ENCODE results near the gene WHRN. TPM values are rescaled to one million over a fixed set of nuclear protein-coding genes. Genes with fewer than 3 reads are reported as not detected.

WHRN gene
- total RNA-seq, 1 donor from 2014 or later = 11.9 TPM

DNA sequence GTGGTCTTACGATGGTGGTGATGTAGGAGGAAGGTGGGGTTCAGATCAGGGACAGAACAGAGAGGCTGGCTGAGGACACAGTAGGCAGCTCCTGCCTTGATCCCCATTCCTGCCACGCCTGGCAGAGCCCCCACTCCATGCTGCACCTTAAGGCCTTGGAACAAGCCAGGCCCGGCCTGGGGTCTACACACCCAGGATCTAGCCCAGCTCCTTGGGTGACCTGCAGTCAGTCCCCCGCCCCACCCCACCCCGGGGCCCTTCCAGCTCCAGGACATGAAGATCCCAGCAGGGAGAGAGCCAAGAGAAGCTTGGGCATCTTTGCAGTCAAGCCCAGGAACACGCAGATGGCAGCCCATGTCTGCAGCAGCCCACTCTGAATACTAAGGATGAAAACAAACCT lies 34.7 kb downstream of the WHRN start:
- no peak for DNase-seq (ENCODE audit: low spot score, unreplicated experiment)
- Mint-ChIP-seq H3K9me3 (ENCODE audit: low read depth) (no peaks in the 10 kb centered on the region), H3K27ac (no peak overlapping the region), H3K4me3 (ENCODE audit: low read depth) (no peak overlapping the region), H3K4me1 (ENCODE audit: low read depth) (no peaks in the 10 kb centered on the region), H3K36me3 (ENCODE audit: insufficient read depth) (peaks cover 1% of the 10 kb centered on the region), H3K27me3 (no peaks in the 10 kb centered on the region)
- TF ChIP-seq, protein P1, sequence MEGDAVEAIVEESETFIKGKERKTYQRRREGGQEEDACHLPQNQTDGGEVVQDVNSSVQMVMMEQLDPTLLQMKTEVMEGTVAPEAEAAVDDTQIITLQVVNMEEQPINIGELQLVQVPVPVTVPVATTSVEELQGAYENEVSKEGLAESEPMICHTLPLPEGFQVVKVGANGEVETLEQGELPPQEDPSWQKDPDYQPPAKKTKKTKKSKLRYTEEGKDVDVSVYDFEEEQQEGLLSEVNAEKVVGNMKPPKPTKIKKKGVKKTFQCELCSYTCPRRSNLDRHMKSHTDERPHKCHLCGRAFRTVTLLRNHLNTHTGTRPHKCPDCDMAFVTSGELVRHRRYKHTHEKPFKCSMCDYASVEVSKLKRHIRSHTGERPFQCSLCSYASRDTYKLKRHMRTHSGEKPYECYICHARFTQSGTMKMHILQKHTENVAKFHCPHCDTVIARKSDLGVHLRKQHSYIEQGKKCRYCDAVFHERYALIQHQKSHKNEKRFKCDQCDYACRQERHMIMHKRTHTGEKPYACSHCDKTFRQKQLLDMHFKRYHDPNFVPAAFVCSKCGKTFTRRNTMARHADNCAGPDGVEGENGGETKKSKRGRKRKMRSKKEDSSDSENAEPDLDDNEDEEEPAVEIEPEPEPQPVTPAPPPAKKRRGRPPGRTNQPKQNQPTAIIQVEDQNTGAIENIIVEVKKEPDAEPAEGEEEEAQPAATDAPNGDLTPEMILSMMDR (IDR thresholded peaks at IDR 0.05; ENCODE audit: unreplicated experiment) = no peak

DNA sequence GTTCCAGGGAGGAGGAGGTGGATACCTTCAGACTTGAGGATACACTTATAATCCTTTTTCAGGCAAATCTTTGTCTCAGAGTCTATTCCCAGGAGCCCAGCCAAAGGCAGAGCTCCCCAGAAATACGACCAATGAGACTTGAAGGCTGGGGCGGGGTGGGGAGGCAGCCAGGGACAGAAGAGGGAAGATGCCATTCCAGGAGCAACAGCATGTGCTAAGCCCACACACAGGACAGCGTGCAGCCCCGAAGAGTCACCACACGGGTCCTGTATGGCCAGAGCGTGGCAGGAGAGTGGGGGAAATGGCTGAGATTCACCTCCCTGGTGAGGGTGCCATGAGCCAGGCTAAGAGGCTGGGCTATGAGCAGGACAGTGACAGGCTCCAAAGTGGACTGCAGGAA lies 35.2 kb downstream of the WHRN start:
- H3K4me3 Mint-ChIP-seq (ENCODE audit: low read depth) = no peak overlapping the region
- no peaks in the 10 kb centered on the region for H3K9me3 Mint-ChIP-seq (ENCODE audit: low read depth)
- H3K27me3 Mint-ChIP-seq = no peaks in the 10 kb centered on the region
- peaks cover 1% of the 10 kb centered on the region for H3K36me3 Mint-ChIP-seq (ENCODE audit: insufficient read depth)
- H3K4me1 Mint-ChIP-seq (ENCODE audit: low read depth) = no peaks in the 10 kb centered on the region
- DNase-seq (ENCODE audit: low spot score, unreplicated experiment) = no peak
- peak overlapping the region; percentile 33 for H3K27ac Mint-ChIP-seq
- TF ChIP-seq, protein P1 (IDR thresholded peaks at IDR 0.05; ENCODE audit: unreplicated experiment) = no peak

DNA sequence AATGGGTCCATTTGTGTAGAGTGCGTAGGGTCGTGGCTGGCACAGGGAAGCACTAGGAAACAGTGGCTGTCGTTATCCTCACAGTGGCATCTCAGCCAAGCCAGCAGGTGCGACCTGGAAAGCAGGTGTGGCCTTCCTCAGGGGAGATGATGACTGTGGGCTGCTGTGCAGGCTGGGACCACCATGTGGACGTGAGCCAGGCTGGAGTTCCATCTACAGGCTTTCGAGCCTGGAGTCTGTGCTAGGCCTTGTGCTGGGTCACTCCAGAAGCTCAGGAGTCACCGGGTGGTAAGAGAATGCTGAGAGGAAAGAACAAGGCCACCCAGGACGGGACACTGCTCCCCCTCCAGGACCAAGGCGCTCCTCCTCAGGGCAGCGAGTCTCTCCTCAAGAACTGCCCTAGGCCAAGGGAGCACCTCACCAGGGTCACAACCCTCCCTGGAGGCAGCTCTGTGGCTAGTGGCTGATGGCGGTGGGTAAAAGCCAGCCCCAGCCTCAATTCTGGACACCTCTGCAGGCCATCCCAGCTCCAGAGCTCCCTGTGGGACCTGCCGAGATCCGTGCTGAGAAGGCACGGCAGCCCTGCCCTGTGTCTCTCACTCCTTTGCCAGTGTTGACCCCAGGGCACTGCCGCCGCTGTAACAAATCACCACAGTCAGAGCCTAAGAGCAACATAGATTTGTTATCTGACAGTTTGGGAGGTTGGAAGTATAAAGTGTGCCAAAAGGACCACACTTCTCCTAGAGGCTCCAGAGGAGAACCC lies 36.0 kb downstream of the WHRN start:
- DNase-seq (ENCODE audit: low spot score, unreplicated experiment) = no peak
- Mint-ChIP-seq H3K36me3 (ENCODE audit: insufficient read depth) (peaks cover 1% of the 10 kb centered on the region), H3K4me1 (ENCODE audit: low read depth) (no peaks in the 10 kb centered on the region), H3K27me3 (no peaks in the 10 kb centered on the region), H3K27ac (no peak overlapping the region), H3K9me3 (ENCODE audit: low read depth) (no peaks in the 10 kb centered on the region), H3K4me3 (ENCODE audit: low read depth) (no peak overlapping the region)
- TF ChIP-seq, protein P1 (IDR thresholded peaks at IDR 0.05; ENCODE audit: unreplicated experiment) = no peak

DNA sequence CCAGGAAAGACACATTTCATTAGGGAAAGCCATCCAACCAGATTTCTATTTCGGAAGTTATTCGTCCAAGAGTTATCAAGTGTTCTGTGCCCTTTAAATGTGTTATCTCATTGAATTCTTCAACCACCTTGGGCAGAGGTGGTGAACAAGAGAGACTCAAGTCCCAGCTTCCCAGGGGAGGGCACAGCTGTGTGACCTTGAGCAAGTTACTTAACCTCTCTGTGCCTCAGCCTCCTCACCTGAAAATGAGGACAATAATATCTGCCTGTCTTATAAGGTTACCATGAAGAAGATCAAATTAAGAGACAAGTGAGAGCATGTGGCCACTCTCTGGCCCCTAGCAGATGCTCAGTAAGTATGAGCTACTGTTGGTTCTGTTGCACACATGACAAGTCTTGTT lies 37.4 kb downstream of the WHRN start:
- DNase-seq (ENCODE audit: low spot score, unreplicated experiment) = no peak
- H3K27ac Mint-ChIP-seq = no peak overlapping the region
- no peaks in the 10 kb centered on the region for H3K9me3 Mint-ChIP-seq (ENCODE audit: low read depth)
- peaks cover 4% of the 10 kb centered on the region for H3K36me3 Mint-ChIP-seq (ENCODE audit: insufficient read depth)
- TF ChIP-seq, protein P1 (IDR thresholded peaks at IDR 0.05; ENCODE audit: unreplicated experiment) = no peak
- H3K4me1 Mint-ChIP-seq (ENCODE audit: low read depth) = no peaks in the 10 kb centered on the region
- no peak overlapping the region for H3K4me3 Mint-ChIP-seq (ENCODE audit: low read depth)
- no peaks in the 10 kb centered on the region for H3K27me3 Mint-ChIP-seq

DNA sequence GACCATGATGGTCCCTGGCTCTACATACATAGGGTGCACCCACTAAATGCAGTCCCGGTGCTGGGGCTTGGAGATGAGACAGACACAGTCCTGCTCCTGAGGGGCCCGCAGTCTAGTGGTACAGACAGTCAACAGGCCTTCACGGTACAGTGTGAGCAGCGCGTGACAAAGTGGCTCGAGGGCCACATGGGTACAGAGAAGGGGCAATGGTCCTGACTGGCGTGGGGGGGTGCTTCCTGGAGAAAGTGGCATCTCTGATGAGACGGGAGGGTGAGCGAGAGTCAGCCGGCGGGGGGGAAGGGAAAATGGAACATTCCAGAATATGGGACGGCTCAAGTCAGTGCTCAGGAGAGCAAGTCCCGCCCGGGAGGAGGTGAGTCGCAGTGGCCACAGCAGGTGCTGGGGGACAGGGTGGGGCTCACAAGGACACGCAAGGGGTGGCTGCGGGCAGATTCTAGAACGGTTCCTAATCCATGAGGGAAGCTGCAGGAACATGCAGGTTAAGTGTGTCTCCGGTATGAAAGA lies 38.0 kb downstream of the WHRN start:
- peak overlapping the region; percentile 81 for H3K27ac Mint-ChIP-seq
- no peaks in the 10 kb centered on the region for H3K27me3 Mint-ChIP-seq
- H3K36me3 Mint-ChIP-seq (ENCODE audit: insufficient read depth) = peaks cover 4% of the 10 kb centered on the region
- no peaks in the 10 kb centered on the region for H3K4me1 Mint-ChIP-seq (ENCODE audit: low read depth)
- no peak for DNase-seq (ENCODE audit: low spot score, unreplicated experiment)
- H3K9me3 Mint-ChIP-seq (ENCODE audit: low read depth) = no peaks in the 10 kb centered on the region
- TF ChIP-seq, protein P1 (IDR thresholded peaks at IDR 0.05; ENCODE audit: unreplicated experiment) = no peak
- H3K4me3 Mint-ChIP-seq (ENCODE audit: low read depth) = no peak overlapping the region
